Esophagus squamous epithelium (tissue), 4 donors: Measurements from ENCODE around the gene LIMCH1.

Experiments
- CTCF ChIP-seq, 6 experiments: fragments of 450-650 bp in 4 of 6; fragments of 200-600 bp in 2 of 6; sonication (generic) in 2 of 6; IDR thresholded peaks; one replicate each; pipeline ENCODE4 v1.5.1; 2016 to 2019; ENCODE audit warnings: antibody characterized with exemption in 6 of 6, mild to moderate bottlenecking in 4 of 6, moderate library complexity in 4 of 6
- POLR2A ChIP-seq, 4 donors: fragments of 450-650 bp; IDR thresholded peaks; one replicate each; pipeline ENCODE4 v1.6.1; 2017; ENCODE audit warnings: antibody characterized with exemption in 4 of 4, mild to moderate bottlenecking in 4 of 4, moderate library complexity in 3 of 4

GRCh38 chr4:41550308-41550707 is 12.4 kb downstream of the LIMCH1 start:
- TF ChIP-seq CTCF (IDR thresholded peaks at IDR 0.05) (no peak), POLR2A (IDR thresholded peaks at IDR 0.05) (no peak)
